HFFc6 (cell line): ENCODE measurements around the gene SHROOM2. TPM values are rescaled to one million over a fixed set of nuclear protein-coding genes. Genes with fewer than 3 reads are reported as not detected.

Experiments
- DNase-seq: peaks from one replicate; pipeline ENCODE4 v3.0.0-alpha.2; 2018
- H3K27ac Mint-ChIP-seq: 2 replicates; pipeline ENCODE4 v1.8.0; 2020; ENCODE audit warnings: mild to moderate bottlenecking, mixed read lengths
- H3K27me3 Mint-ChIP-seq: 2 replicates; pipeline ENCODE4 v1.8.0; 2021; ENCODE audit warnings: mild to moderate bottlenecking, moderate library complexity, mixed read lengths; ENCODE audit not compliant: insufficient read depth
- H3K36me3 Mint-ChIP-seq: 2 replicates; pipeline ENCODE4 v1.8.0; 2021; ENCODE audit warnings: low read depth, mixed read lengths
- H3K4me1 Mint-ChIP-seq: 2 replicates; pipeline ENCODE4 v1.8.0; 2020; ENCODE audit warnings: low read depth, mixed read lengths
- H3K4me3 Mint-ChIP-seq: 2 replicates; pipeline ENCODE4 v1.8.0; 2020; ENCODE audit warnings: mild to moderate bottlenecking, moderate library complexity, mixed read lengths
- H3K9me3 Mint-ChIP-seq: 2 replicates; pipeline ENCODE4 v1.8.0; 2020; ENCODE audit warnings: mild to moderate bottlenecking, mixed read lengths
- total RNA-seq, 6 experiments: library from RNA; stranded (reverse); fragmentation: NEBNext Ultra II Directional; extraction: Animal tissue kit (Norgen Biotek cat#: 25700); gene quantifications; 2 replicates in 1 of 6; 3 replicates in 5 of 6; pipeline ENCODE4 v1.2.3, GENCODE V29; 2021
- TF ChIP-seq, protein P1 (sequence below): fragments of 200-600 bp; sonication (generic); IDR thresholded peaks from 2 replicates; pipeline ENCODE4 v1.5.0; 2021; ENCODE audit warnings: antibody characterized with exemption, mild to moderate bottlenecking

SHROOM2 gene
- total RNA-seq, 6 experiments from 2014 or later, result 1.6 to 3.5 (median 2.9) TPM

GRCh38 chrX:9947131-9947794 lies 161.0 kb downstream of the SHROOM2 start:
- Mint-ChIP-seq H3K9me3 (no peaks in the 10 kb centered on the region), H3K36me3 (no peaks in the 10 kb centered on the region), H3K4me3 (no peak overlapping the region), H3K27ac (no peak overlapping the region), H3K27me3 (peaks cover 4% of the 10 kb centered on the region; the same call in 1 of the 2 replicates), H3K4me1 (no peaks in the 10 kb centered on the region)
- TF ChIP-seq, protein P1, sequence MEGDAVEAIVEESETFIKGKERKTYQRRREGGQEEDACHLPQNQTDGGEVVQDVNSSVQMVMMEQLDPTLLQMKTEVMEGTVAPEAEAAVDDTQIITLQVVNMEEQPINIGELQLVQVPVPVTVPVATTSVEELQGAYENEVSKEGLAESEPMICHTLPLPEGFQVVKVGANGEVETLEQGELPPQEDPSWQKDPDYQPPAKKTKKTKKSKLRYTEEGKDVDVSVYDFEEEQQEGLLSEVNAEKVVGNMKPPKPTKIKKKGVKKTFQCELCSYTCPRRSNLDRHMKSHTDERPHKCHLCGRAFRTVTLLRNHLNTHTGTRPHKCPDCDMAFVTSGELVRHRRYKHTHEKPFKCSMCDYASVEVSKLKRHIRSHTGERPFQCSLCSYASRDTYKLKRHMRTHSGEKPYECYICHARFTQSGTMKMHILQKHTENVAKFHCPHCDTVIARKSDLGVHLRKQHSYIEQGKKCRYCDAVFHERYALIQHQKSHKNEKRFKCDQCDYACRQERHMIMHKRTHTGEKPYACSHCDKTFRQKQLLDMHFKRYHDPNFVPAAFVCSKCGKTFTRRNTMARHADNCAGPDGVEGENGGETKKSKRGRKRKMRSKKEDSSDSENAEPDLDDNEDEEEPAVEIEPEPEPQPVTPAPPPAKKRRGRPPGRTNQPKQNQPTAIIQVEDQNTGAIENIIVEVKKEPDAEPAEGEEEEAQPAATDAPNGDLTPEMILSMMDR, result no peak
- no peak for DNase-seq

DNA sequence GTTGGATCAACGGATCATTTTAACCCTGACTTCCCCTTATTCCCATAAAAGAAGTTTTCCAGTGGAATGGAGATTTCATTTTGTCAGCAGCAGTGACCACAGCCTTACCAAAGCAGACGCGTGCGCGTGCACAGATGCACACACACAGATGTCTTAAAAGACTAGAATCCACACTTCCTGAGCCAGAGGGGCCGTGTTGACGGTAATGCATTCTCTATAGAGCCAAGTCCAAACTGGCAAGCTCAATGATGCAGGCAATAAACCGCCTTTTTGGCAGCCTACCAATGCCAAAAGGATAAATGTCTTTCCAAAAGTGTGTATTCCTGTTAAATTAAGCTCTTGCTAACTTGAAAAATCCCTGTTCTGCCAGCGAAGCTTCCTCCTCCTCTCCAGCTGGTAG lies 162.2 kb downstream of the SHROOM2 start:
- DNase-seq, result no peak
- no peaks in the 10 kb centered on the region for H3K9me3 Mint-ChIP-seq
- H3K4me3 Mint-ChIP-seq, result no peak overlapping the region

DNA sequence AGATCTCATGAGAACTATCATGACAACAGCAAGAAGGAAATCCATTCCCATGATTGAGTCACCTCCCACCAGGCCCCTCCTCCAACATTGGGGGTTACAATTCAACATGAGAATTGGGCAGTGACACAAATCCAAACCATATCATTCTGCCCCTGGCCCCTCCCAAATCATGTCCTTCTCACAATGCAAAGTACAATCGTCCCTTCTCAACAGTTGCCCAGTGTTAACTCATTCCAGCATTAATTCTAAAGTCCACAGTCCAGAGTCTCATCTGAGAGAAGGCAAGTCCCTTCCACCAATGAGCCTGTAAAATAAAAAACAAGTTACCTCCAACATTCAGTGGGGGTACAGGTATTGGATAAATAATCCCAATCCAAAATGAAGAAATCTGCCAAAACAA lies 166.1 kb downstream of the SHROOM2 start:
- TF ChIP-seq, protein P1, result no peak
- H3K4me1 Mint-ChIP-seq, result peaks cover 11% of the 10 kb centered on the region
- H3K36me3 Mint-ChIP-seq, result no peaks in the 10 kb centered on the region
- no peaks in the 10 kb centered on the region; the same call in 1 of the 2 replicates for H3K27me3 Mint-ChIP-seq
- DNase-seq, result no peak
- no peaks in the 10 kb centered on the region for H3K9me3 Mint-ChIP-seq
- no peak overlapping the region for H3K4me3 Mint-ChIP-seq
- H3K27ac Mint-ChIP-seq, result no peak overlapping the region

More for the DNA sequence above, 162.2 kb downstream of the SHROOM2 start:
- TF ChIP-seq, protein P1, result no peak
- no peak overlapping the region for H3K27ac Mint-ChIP-seq
- H3K27me3 Mint-ChIP-seq, result peaks cover 4% of the 10 kb centered on the region; the same call in 1 of the 2 replicates
- no peaks in the 10 kb centered on the region for H3K36me3 Mint-ChIP-seq
- H3K4me1 Mint-ChIP-seq, result no peaks in the 10 kb centered on the region

- DNase-seq, result no peak
- Mint-ChIP-seq H3K27me3 (no peaks in the 10 kb centered on the region; the same call in 1 of the 2 replicates), H3K27ac (no peak overlapping the region), H3K4me1 (peaks cover 11% of the 10 kb centered on the region), H3K36me3 (no peaks in the 10 kb centered on the region), H3K4me3 (no peak overlapping the region), H3K9me3 (no peaks in the 10 kb centered on the region)
- TF ChIP-seq, protein P1, result no peak
Observed at GRCh38 chrX:9953396-9953795, 167.2 kb downstream of the SHROOM2 start.

DNA sequence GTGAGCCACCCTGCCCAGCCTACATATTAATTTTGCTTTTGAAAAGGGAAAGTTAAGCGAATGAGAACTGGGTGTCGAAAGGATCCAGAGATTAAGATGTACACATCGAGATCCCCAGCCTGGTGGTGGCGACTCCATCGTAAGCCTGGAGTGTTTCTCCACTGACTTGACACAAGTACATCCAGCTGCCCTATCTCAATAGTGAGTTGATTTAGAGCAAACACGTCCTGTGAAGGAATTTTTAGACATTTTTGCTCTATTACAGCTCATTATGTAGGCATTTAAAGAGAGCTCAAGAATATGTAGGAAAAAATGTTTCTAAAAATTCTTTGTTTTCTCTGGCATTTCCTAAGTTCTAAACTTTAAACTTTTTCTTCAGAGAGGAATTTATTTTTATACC lies 169.3 kb downstream of the SHROOM2 start:
- H3K4me3 Mint-ChIP-seq, result no peak overlapping the region
- peaks cover 2% of the 10 kb centered on the region; the same call in 1 of the 2 replicates for H3K27me3 Mint-ChIP-seq
- TF ChIP-seq, protein P1, result no peak
- DNase-seq, result peak; percentile 44
- no peaks in the 10 kb centered on the region for H3K36me3 Mint-ChIP-seq
- H3K27ac Mint-ChIP-seq, result 0 out of 2 replicates have a peak overlapping the region, but pooled peaks have one; percentile 24
- peaks cover 11% of the 10 kb centered on the region for H3K4me1 Mint-ChIP-seq
- no peaks in the 10 kb centered on the region for H3K9me3 Mint-ChIP-seq
